Body of pancreas (tissue), 4 donors: Measurements from ENCODE around the gene ARHGAP1.

Experiments
- POLR2A ChIP-seq, 3 donors: fragments of 450-650 bp; IDR thresholded peaks; one replicate each; pipeline ENCODE4 v1.6.1; 2016; ENCODE audit warnings: antibody characterized with exemption in 3 of 3, mild to moderate bottlenecking in 2 of 3
- TF ChIP-seq, protein P1 (sequence below), 7 experiments: fragments of 450-650 bp in 4 of 7; fragments of 200-600 bp in 3 of 7; sonication (generic) in 3 of 7; IDR thresholded peaks; one replicate each; pipeline ENCODE4 v1.5.1; 2016 to 2019; ENCODE audit warnings: antibody characterized with exemption in 7 of 7

DNA sequence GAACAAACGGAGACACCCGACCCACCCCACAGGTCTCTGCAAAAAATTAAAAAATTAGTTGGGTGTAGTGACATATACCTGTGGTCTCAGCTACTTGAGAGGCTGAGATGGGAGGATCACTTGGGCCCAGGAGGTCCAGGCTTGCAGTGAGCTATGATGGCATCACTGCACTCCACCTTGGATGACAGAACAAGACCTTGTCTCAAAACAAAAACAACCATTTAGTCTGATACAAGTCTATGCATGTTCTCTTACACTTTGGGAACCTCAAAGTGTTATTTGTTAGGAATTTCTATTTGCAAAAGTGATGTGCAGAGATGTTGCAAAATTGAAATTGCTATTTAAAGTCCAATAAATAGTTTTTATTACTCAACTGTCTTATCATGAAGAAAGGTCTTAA lies 68.7 kb downstream of the ARHGAP1 start:
- TF ChIP-seq, protein P1, sequence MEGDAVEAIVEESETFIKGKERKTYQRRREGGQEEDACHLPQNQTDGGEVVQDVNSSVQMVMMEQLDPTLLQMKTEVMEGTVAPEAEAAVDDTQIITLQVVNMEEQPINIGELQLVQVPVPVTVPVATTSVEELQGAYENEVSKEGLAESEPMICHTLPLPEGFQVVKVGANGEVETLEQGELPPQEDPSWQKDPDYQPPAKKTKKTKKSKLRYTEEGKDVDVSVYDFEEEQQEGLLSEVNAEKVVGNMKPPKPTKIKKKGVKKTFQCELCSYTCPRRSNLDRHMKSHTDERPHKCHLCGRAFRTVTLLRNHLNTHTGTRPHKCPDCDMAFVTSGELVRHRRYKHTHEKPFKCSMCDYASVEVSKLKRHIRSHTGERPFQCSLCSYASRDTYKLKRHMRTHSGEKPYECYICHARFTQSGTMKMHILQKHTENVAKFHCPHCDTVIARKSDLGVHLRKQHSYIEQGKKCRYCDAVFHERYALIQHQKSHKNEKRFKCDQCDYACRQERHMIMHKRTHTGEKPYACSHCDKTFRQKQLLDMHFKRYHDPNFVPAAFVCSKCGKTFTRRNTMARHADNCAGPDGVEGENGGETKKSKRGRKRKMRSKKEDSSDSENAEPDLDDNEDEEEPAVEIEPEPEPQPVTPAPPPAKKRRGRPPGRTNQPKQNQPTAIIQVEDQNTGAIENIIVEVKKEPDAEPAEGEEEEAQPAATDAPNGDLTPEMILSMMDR (IDR thresholded peaks at IDR 0.05): no peak
- no peak for TF ChIP-seq POLR2A (IDR thresholded peaks at IDR 0.05)
